Measurements from ENCODE around the gene GALM.

GALM gene

GRCh38 chr2:38742797-38743559, 77.1 kb downstream of the GALM start:
- Mint-ChIP-seq H3K4me3 (no peak overlapping the region), H3K4me1 (peaks cover 25% of the 10 kb centered on the region), H3K9me3 (peaks cover 21% of the 10 kb centered on the region), H3K27me3 (ENCODE audit: low read depth, poor library complexity) (no peaks in the 10 kb centered on the region), H3K27ac (no peak overlapping the region), H3K36me3 (ENCODE audit: low read depth) (peaks cover 97% of the 10 kb centered on the region)
- TF ChIP-seq, protein P1, sequence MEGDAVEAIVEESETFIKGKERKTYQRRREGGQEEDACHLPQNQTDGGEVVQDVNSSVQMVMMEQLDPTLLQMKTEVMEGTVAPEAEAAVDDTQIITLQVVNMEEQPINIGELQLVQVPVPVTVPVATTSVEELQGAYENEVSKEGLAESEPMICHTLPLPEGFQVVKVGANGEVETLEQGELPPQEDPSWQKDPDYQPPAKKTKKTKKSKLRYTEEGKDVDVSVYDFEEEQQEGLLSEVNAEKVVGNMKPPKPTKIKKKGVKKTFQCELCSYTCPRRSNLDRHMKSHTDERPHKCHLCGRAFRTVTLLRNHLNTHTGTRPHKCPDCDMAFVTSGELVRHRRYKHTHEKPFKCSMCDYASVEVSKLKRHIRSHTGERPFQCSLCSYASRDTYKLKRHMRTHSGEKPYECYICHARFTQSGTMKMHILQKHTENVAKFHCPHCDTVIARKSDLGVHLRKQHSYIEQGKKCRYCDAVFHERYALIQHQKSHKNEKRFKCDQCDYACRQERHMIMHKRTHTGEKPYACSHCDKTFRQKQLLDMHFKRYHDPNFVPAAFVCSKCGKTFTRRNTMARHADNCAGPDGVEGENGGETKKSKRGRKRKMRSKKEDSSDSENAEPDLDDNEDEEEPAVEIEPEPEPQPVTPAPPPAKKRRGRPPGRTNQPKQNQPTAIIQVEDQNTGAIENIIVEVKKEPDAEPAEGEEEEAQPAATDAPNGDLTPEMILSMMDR (IDR thresholded peaks at IDR 0.05) = no peak
- no peak for DNase-seq

DNA sequence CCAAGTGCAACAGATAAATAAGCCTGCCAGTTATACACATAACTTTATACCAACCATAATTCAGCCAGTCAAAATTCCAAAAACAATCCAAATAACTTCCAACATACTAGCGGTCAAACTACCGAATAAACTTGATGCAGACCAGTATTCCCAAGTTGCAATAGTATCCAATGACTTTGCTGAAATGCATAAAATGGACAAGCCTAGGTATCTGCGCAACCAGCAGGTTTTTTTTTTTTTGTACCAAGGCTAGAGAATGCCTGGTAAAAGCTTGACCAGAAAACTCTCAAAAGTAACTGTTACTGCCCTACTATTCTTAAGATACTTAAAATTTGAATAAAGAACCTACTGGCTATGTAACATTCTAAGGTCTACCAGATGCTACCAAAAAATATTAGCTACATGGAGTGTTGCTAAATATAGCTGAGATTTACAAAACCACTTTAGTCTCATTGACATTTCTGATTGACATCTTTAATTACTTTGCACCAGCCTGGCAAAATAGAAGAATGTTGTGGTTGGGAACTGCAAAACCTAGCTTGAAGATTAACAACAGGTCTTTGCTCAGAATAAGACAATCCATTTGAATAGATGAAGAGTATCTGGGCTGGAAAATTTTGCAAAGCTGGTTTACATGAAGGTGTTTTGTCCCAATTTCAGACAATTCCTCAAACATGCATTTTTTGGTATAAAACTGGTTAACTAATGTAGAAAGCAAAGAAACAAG, 77.9 kb downstream of the GALM start:
- Mint-ChIP-seq H3K27ac (peak overlapping the region; percentile 9), H3K36me3 (ENCODE audit: low read depth) (peaks cover 97% of the 10 kb centered on the region), H3K4me3 (no peak overlapping the region), H3K27me3 (ENCODE audit: low read depth, poor library complexity) (no peaks in the 10 kb centered on the region), H3K9me3 (peaks cover 15% of the 10 kb centered on the region), H3K4me1 (peaks cover 34% of the 10 kb centered on the region)
- no peak for DNase-seq
- TF ChIP-seq, protein P1 (IDR thresholded peaks at IDR 0.05) = no peak

GRCh38 chr2:38744399-38744780, 78.5 kb downstream of the GALM start:
- H3K36me3 Mint-ChIP-seq (ENCODE audit: low read depth) = peaks cover 97% of the 10 kb centered on the region
- peaks cover 39% of the 10 kb centered on the region for H3K4me1 Mint-ChIP-seq
- peak overlapping the region; percentile 9 for H3K27ac Mint-ChIP-seq
- H3K27me3 Mint-ChIP-seq (ENCODE audit: low read depth, poor library complexity) = no peaks in the 10 kb centered on the region
- DNase-seq = no peak
- peaks cover 9% of the 10 kb centered on the region for H3K9me3 Mint-ChIP-seq
- TF ChIP-seq, protein P1 (IDR thresholded peaks at IDR 0.05) = no peak
- no peak overlapping the region for H3K4me3 Mint-ChIP-seq

GRCh38 chr2:38745267-38745666, 79.4 kb downstream of the GALM start:
- Mint-ChIP-seq H3K9me3 (peaks cover under 1% of the 10 kb centered on the region), H3K27me3 (ENCODE audit: low read depth, poor library complexity) (no peaks in the 10 kb centered on the region), H3K36me3 (ENCODE audit: low read depth) (peaks cover 96% of the 10 kb centered on the region), H3K4me3 (no peak overlapping the region), H3K4me1 (peaks cover 46% of the 10 kb centered on the region), H3K27ac (peak overlapping the region; percentile 15)
- TF ChIP-seq, protein P1 (IDR thresholded peaks at IDR 0.05) = no peak
- no peak for DNase-seq

DNA sequence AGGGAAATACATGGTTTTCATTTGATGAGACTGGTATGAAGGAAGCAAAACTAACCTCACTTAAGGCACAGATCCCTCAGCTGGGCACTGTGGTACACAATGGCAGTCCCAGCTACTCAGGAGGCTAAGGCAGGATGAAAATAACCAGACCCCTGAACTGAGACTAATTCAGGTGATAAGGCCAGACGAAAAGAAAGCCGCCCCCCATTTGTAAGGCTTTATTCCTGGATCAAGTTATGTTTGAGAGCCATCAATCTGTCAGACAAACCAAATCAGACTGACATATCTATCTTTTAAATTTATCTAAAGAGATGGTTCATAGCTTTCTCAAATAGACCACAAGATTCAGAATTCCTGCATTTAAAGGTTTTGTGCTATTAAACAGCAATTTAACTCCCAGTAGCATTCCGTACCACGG, 81.1 kb downstream of the GALM start:
- Mint-ChIP-seq H3K9me3 (no peaks in the 10 kb centered on the region), H3K27me3 (ENCODE audit: low read depth, poor library complexity) (no peaks in the 10 kb centered on the region), H3K4me3 (peak overlapping the region; percentile 99), H3K27ac (peak overlapping the region; percentile 74), H3K36me3 (ENCODE audit: low read depth) (peaks cover 85% of the 10 kb centered on the region), H3K4me1 (peaks cover 50% of the 10 kb centered on the region)
- DNase-seq = no peak
- TF ChIP-seq, protein P1 (IDR thresholded peaks at IDR 0.05) = no peak

Measured in nephron progenitor cell (in vitro differentiated cells).